Measurements from ENCODE around the gene TEDC2. TPM values are rescaled to one million over a fixed set of nuclear protein-coding genes. Genes with fewer than 3 reads are reported as not detected.
A peak's percentile ranks its signal among the peaks of the same experiment; 100 is the strongest.
"Not testable (repeated sequence)": the region's sequence is repeated elsewhere in the genome, so short reads cannot be mapped to it uniquely, and the experiment has no call there.

Gene TEDC2
- total RNA-seq, 1 donor from 2014 or later = 0.60 TPM

DNA sequence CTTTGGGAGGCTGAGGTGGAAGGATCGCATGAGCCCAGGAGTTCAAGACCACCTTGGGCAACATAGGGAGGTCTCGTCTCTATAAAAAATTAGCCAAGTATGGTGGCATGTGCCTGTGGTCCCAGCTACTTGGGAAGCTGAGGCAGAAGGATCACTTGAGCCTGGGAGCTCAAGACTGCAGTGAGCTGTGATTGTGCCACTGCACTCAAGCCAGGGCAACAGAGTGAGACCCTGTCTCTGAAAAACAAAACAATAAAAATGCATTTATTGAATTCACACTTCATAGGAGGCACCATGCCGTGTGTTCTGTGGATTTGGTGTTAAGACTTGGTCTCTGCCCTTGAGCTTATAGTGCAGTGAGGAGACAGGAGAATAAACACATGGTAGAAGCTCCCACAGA lies 17.4 kb downstream of the TEDC2 start:
- no peak for DNase-seq (ENCODE audit: low spot score)

GRCh38 chr16:2478279-2478678 lies 18.4 kb downstream of the TEDC2 start:
- DNase-seq (ENCODE audit: low spot score) = no peak

DNA sequence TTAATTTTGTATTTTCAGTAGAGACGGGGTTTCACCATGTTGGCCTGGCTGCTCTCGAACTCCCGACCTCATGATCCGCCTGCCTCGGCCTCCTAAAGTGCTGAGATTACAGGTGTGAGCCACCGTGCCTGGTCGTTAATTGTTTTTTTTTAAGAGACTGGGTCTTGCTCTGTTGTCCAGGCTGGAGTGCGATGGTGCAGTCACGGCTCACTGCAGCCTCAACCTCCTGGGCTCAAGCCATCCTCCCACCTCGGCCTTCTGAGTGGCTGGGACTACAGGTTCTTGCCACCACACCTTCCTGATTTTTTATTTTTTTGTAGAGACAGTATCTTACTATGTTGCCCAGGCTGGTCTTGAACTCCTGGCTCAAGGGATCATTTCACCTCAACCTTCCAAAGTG lies 20.1 kb downstream of the TEDC2 start:
- not testable (repeated sequence) for DNase-seq (ENCODE audit: low spot score)

DNA sequence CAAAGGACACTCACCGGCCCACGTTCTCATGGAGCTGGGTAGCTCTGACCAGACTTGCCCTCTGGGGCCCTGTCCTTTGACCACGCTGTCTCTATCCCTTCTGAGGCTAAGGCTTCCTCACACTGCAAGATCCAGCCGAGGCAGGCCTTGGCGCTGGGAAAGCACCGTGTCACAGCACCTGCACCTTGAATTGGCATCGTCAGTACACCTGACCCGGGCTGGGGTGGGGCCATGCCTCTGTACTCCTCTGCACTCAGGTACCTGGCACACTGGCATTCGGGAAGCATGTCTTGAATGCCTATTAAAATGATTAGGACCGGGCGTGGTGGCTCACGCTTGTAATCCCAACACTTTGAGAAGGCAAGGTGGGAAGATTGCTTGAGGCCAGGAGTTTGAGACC lies 21.0 kb downstream of the TEDC2 start:
- DNase-seq (ENCODE audit: low spot score) = peak; percentile 45

GRCh38 chr16:2481676-2482075 lies 21.8 kb downstream of the TEDC2 start:
- no peak for DNase-seq (ENCODE audit: low spot score)

GRCh38 chr16:2482249-2482648 lies 22.3 kb downstream of the TEDC2 start:
- DNase-seq (ENCODE audit: low spot score) = no peak

DNA sequence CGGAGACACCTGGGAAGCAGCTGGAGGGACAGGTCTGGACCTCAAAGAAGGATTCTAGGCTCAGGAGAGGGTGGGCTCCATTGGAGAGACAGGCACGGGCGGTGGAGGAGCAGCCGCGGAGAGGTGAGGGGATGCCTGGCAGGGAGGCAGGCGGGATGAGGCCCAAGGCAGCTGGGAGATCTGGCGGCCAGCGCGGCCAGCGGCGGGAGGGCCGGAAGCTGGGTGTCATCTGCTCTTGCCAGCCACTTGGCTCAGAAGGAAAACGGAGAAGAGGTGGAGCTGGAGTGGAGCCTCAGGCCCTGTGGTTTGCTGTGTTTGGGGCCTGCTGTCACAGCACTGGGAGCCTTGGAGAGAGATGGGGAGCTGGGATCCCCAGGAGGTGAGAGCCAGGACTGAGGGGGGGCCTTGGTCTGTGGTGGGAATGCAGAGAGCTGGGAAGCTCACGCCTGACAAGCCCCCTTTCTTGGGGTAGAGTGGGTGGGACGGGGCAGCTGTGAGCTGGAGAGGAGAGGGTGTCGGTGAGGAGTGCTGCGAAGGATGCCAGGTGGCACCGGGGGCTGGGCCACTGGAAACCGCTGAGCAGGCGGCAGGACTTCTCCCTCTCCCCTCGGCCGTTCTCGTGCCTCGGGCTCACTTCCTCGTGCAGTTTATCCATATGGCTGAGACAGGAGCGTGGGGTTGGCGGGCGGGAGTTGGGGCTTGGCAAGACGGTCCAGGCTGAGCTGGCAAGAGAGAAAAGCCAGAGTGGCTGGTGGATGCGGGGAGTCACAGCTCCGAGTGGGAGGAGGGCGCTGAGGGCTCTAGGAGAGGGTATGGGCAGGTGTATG lies 23.0 kb downstream of the TEDC2 start:
- DNase-seq (ENCODE audit: low spot score) = peak; percentile 50

DNA sequence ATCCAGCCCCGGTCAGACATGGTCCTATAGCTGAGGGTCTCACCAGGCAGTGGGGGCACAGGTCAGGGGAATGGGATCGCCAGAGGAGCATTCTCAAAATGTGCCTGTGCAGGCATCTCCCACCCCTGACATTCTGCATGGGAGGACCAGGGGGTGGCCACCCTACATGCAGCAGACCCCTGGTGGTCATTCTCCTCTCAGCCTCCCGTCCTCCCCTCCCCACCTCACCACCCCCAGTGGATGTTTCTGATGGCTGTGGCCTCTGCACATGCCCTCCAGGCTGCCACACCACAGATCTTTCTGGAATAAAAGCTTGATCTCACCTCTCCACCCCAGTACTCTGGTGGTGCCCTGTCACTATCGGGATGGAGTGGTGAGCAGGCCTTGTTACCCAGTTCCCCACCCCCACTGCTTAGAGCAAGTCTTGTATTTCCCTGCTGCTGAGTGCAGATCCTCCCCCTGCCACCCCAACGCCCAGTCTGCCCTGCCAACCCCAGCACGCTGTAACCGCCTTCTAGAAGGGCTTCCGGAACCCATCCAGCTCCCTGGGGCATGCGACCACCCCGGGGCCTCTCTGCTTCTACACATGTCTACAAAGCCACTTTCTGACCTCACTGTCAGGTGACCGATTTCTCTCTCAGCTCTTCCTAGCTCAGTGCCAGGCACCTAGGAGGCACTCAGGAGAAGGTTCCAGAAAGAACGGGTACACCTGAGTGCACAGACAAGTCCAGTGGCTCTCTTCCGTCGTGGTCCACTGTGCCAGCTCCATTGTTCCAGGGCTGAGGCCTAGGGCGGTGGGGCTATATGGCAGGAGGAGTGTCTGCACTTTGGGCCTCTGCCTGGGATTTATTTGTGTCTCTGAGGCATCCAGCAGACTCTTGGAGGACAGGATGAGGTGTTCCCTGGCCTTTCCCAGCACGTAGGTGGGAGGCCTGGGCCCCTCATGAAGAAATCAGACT lies 24.3 kb downstream of the TEDC2 start:
- DNase-seq (ENCODE audit: low spot score) = no peak

GRCh38 chr16:2484898-2485508 lies 25.1 kb downstream of the TEDC2 start:
- no peak for DNase-seq (ENCODE audit: low spot score)

- DNase-seq (ENCODE audit: low spot score) = no peak
These were observed 26.1 kb downstream of the TEDC2 start for GRCh38 chr16:2485811-2486507.

GRCh38 chr16:2486645-2487516 lies 27.0 kb downstream of the TEDC2 start:
- peak; percentile 64 for DNase-seq (ENCODE audit: low spot score)

DNA sequence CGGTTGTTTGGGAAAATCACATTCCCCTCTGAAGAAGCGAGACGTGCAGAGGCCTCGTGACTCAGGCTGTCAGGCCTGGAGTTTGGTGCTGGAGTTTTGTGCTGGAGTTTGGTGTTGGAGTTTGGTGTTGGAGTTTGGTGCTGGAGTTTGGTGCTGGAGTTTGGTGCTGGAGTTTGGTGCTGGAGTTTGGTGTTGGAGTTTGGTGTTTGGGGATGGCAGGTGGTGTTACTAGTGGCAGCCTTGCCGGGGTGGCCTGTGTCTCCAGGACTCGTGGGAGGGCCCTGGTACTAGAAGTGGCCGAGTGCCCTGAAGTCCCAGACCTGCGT lies 27.6 kb downstream of the TEDC2 start:
- DNase-seq (ENCODE audit: low spot score) = no peak

DNA sequence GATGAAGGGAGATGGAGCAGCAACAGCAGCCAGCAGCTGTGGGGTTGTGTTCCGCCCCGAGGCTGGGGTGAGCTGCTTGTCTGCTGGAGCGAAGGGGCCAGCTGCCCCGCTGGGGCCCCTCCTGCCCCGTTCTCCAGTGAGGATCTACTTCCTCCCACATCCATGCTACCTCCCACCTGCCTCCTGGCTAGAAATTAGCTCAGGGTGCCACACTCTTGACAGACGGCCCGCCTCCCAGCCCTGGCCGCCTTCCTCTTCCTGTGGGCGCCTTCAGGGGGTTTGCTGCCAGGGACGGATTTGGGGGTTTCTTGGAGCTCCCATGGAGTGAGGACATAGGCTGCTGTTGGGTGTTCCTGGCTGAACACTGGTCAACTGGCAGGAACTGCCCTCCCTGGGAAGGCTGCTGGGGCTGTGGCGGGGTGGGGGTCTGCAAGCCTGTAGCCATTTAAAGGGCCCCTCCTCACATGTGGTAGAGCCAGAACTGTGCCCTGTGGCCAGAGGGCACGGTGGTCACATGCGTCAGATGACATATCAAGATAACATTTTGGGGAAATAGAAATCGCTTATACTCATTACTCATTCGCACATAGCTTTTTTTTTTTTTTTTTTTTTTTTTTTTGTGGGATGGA lies 28.1 kb downstream of the TEDC2 start:
- no peak for DNase-seq (ENCODE audit: low spot score)

- no peak for DNase-seq (ENCODE audit: low spot score)
These were observed 29.7 kb downstream of the TEDC2 start for GRCh38 chr16:2489581-2489980.

DNA sequence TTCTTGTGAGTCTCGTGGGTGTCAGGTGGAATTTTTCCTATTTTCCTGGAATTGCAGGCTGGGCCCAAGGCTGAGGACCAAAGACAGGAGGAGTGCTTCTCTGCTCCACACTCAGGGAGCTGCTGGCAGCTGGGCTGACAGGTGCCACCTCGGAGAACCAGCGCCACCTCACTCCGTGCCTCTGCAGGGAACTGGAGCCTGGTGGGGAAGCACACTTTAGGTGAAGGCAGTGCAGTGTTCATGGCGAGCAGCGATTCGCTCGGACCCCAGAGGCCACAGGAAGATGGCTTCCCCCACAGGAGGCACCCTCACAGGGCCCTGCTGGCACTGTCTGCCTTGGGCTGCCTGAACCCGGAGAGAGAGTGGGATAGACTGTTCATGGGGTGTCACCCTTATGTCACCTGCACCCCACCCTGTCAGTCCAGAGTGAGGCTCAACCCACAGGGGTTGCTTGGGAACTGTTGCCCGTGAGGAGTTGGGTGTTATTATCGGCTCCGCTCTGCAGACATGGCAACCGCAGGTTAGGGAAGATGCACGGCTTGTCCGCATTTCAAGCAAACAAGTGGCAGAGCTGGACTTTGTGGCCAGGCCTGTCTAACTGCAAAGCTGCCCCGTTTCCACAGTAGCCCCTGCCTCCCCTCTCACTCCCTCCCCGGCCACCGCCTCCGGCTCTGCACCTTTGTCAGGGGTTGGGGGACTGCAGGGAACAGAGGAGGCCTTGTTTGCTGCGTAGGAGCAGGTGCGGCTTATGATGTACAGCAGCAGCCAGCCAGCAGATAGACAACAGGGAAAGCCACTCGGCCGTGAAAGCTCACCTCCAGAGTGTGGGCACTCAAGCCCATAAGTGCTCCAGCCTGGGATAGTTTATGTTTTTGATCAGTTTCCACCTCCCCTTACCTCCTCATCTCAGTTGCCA lies 30.5 kb downstream of the TEDC2 start:
- no peak for DNase-seq (ENCODE audit: low spot score)

GRCh38 chr16:2492292-2492691 lies 32.4 kb downstream of the TEDC2 start:
- no peak for DNase-seq (ENCODE audit: low spot score)

GRCh38 chr16:2493605-2494004 lies 33.7 kb downstream of the TEDC2 start:
- no peak for DNase-seq (ENCODE audit: low spot score)

GRCh38 chr16:2494616-2495015 lies 34.7 kb downstream of the TEDC2 start:
- no peak for DNase-seq (ENCODE audit: low spot score)

DNA sequence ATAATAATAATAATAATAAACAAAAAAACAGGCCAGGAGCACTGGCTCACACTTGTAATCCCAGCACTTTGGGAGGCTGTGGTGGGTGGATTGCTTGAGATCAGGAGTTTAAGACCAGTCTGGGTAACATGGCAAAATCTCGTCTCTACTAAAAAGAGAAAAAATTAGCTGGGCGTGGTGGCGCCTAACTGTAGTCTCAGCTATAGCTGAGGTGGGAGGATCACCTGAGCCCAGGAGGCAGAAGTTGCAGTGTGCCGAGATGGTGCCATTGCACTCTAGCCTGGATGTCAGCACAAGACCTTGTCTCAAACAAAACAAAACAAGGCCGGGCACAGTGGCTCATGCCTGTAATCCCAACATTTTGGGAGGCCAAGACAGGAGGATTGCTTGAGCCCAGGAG lies 35.1 kb downstream of the TEDC2 start:
- DNase-seq (ENCODE audit: low spot score) = no peak

Data from mucosa of gallbladder (tissue), 1 donor.